GM21737 (cell line): ENCODE results near the gene LARGE1.

Experiments used
- ATAC-seq: cut with Tn5 transposase; IDR thresholded peaks from one replicate; pipeline ENCODE4 v1.9.1; 2021; ENCODE audit warnings: mild to moderate bottlenecking, moderate library complexity; ENCODE audit not compliant: unreplicated experiment

LARGE1 gene

DNA sequence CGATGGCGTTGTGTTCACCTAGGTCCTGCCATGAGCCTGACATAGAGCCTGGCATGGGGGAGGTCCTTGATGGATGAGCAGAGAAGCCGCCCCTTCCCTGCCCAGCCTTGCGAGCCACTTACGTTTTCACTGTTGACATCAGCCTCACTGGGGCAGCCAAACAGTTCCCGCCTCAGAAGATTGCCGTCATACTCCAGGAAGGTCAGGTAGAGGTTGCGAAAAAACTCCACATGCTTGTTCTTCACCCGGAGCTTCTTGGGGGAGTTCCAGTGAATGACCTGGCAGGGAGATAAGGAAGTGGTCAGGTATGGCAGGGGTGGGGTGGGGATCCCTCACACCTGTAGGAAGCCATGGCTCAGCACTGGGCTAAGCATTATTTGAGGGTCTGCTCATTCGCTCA lies 582.8 kb downstream of the LARGE1 start:
- no peak for ATAC-seq

GRCh38 chr22:33335611-33336279 lies 584.5 kb downstream of the LARGE1 start:
- no peak for ATAC-seq

DNA sequence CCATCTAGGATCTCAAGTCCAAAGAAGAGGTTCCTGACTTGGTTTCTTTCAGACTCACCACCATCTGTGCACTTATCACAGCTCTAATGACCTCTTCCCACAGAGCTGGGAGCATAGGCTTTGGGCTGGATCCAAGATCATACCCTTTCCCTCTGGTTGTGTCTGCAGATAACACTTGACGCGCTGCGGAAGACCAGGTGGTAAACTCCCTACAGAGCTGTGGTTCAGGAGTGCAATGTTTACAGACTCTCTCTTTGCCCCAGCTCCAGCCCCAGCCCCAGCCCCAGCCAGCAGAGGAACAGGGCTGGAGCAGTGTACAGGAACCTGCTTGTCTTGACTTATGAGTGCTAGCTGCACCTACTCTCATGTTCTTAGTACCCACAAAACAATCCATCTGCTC lies 587.7 kb downstream of the LARGE1 start:
- no peak for ATAC-seq

DNA sequence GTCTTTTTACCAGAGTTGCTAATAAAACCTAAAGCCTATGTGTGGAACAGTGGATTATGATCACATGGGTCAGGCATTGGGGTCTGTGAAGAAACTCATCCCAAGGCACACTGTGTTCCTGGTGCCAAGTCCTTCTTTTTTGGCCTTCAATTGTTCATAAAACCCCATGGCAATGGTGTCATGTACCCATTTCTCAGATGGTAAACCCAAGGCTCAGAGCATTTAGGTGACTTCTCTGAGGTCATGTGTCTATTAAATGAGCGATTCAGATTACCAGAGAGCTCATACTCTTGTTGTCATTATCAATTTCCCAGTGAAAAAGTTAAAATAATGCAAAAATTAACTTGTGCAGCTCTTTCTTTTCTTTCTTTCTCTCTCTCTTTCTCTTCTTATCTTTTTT lies 589.3 kb downstream of the LARGE1 start:
- ATAC-seq: no peak

DNA sequence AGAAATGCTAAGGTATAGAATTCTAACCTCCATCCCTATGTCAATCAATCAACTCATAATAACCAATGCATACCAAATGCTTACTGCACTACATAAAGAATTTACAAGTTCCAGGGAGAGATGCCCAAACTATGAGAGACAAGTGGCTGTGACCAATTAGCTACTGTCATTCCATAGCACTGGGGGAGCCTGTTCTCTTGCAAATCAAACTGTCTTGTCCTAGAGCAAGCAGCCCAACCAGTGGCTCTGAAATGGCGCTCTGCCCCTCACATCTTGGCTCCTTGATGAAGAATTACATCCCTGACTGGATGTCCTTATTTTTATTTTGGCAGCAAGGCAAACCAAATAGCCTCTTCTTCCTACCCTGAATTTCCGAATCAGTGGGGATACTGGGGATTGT lies 589.7 kb downstream of the LARGE1 start:
- no peak for ATAC-seq

DNA sequence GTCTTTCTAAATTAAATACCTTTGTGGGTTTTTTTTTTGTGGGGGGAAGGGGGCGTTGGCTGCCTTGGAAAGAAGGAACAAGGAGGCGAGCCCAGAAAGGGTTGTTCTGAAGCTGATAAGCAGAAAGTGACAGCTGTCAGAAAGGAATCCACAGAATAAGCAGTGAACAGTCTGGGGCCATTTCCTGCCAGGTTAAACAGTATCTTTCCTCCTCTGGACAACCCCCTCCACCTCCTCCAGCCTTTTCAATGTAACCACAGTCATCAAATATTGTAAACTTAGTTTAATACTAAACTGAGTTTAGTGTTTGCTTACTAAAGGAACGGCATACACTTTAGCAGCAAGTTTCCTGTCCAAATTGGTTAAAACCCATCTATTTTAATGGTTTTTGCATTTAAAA lies 590.9 kb downstream of the LARGE1 start:
- no peak for ATAC-seq

GRCh38 chr22:33328789-33329296 lies 591.4 kb downstream of the LARGE1 start:
- ATAC-seq: no peak

DNA sequence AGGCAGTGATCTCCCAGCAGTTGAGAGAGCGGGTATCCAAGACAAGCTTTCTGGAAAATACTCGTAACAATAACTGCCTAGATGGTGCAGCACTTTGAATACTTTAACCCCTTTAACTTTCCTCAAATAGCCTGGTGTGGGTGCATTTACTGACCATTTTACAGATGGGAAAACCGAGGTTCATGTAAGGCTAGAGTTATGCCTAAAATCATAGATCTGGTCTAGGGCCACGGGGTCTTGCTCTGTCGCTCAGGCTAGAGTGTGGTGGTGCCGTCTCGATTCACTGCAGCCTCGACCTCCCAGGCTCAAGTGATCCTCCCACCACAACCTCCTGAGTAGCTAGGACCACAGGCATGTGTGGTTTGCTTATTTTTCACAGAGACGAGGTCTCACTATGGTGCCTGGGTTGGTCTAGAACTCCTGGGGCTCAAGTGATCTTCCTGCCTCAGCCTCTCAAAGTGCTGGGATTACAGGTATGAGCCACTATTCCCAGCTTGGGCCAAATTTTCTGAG lies 592.9 kb downstream of the LARGE1 start:
- no peak for ATAC-seq

DNA sequence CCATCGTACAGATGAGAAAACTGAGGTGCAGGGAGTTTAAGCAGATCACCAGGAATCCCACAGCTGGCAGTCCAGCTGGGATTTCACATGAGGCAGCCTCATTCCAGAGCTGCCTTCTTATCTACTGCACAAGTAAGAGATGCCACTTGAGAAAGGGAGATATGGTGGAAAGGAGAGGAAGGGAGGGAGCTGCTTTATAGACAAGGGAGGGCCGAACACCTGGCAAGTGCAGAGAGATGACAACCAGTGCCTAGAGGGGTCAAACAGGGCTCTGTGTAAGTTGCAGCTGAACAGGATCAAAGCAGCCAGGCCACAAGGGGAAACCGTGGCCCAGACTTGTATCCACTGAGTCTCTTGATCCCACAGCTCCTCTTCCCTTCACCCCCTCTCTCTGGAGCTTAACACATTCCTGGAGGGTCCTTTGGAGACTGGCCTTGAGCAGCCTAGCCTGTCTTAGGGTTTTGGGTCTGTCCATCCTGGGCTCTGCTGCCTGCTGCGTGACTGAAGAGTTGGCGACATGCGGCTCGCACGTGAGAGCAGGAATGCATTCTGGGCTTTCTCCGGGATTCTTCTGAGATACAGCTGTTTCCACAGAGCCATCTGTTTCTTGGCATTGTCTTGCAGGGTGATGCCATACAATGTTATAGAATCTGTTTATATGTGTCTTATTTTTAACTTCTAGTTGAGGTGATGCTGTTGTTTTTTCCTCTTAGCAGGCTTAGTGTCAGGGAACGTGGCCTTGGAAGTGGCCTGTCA lies 593.6 kb downstream of the LARGE1 start:
- ATAC-seq: no peak

DNA sequence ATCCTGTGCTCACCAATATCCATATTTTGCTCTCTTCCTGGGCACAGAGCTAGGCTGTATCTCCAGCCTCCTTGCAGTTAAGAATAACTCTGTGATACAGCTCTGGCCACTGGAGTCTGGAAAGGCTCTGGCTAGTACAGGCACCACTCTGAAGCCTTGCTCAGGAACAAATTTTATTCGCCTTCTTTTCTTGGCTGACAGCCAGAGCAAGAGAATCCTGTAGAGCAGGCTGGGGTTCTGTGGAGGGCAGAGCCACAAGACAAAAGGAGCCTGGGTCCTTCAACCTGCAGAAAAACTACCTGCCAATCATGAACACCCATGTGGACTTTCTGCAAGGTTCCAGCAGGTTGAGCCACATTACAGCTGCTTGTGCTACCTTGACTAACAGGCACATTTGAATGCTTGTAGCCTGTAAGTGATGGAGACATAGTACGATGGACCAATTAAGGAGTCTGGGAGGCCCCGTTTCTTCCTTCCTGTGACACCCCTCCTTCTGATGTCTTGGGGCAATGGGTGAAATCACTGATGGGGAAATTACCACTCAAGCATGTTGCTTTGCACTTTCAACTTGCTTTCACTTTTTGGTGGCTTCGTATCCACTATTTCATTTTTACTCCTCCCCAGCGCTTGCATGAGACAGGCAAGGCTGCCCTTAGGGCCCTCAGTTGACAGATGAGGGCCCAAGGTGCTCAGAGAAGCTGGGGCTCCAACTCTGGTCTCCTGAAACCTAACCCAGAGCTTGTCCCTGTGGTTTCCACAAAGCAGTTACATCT lies 594.9 kb downstream of the LARGE1 start:
- ATAC-seq: no peak

GRCh38 chr22:33324228-33324627 lies 596.0 kb downstream of the LARGE1 start:
- no peak for ATAC-seq

DNA sequence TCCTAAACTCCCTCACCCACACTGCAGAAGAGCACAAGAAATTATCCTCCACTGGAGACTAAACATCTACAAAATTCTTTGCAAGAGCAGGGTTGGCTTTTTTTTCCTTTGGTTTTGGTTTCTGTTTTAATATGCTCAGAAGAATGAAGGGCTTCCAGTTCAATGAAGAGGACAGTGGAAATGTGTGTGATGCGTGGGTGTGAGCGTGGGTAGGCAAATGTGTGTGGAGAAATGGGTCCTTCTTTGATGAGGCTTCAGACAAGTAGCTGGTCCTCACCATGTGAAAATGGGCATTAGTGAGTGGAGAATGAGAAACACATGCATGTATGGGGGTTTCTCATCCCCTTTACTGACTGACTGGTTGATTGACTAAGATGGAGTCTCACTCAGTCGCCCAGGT lies 598.8 kb downstream of the LARGE1 start:
- no peak for ATAC-seq

DNA sequence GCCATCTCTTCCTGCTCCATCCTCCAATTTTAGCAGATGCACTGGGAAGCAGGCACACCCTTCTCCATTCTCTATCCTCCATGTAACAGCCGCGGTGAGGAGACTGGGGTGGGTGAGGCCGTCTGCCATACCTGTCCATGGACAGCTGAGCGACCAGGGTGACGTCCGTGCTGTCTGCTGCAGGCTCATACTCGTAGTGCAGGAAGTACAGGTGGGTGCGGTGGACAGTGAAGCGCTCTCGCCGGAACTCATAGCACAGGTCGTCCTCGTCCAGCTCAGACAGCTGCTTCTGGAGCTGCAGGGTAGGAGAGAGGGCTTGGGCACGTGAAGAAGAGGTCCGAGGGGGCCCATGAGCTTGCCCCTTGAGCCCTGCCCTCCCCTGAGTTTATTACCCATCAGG lies 604.3 kb downstream of the LARGE1 start:
- no peak for ATAC-seq

DNA sequence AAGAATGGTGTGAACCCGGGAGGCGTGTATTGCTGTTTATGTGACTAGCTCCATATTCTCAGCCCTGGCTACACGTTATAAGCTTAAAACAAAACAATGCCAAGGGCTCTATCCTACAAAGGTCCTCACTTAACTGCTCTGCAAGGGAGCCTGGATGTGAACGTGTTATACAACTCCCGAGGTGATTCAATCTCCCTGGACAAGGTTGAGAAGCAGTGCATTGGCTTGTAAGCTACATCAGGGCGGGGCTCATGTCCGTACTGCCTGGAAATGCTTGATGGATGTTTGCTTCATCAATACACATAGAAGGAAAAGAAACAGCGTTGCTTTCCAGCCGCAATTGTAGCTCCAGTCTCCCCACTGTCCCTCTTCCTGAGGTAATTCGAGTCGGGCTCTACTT lies 605.2 kb downstream of the LARGE1 start:
- no peak for ATAC-seq

DNA sequence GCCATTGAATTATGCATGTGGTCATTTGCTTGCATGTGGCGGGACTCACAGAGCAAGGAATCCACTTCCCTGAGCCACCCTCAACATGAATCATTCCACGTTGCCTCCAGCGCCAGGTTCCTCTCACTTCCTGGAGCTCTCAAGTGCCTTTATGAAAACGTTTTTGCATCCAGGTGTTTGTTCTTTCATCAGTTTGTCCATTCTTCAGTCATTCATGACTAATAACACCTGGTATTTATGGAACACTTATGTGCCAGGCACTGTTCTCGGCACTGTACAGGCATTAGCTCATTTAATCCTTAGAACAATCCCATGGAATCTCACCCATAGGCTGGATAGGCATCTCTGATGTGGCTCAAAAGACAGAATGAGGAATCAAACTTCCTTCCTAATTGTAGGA lies 606.0 kb downstream of the LARGE1 start:
- no peak for ATAC-seq

DNA sequence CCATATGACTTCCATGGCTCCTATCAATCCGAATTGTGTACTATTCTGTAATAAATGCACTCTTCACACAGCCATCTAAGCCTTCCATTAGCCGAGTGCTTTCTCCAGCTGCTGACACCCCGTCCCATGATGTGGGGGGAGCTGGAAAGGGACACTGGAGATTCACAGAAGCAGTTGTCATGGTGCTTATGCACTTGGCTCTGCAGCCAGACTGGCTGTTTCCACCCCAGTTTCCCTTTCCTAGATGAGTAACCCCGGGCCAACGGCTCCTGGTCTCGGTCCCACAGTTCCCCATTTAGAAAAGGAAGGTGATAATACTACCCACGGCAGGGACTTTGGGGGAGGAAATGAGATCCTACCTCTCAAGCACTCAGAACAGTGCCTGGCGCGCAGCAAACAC lies 617.2 kb downstream of the LARGE1 start:
- no peak for ATAC-seq

DNA sequence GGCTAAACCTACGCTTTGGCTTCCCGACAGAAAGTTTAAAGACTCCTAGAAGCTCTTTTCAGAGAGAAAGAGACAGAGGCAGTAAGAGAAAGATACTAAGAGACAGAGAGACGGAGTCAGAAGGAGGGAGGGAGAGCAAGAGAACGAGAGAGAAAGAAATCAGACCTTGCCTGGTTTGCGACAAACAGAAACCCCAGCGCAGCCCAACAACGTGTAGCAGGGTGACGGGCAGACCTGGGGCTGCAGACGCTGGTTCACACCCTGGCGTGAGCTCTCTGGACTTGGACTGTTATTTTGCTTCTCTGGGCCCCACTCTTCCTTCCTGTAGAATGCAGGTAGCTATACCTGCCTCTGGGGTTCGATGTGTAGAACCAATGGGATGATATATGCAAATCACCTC lies 617.7 kb downstream of the LARGE1 start:
- ATAC-seq: no peak

- ATAC-seq: no peak
These were observed 618.2 kb downstream of the LARGE1 start for GRCh38 chr22:33302049-33302545.

DNA sequence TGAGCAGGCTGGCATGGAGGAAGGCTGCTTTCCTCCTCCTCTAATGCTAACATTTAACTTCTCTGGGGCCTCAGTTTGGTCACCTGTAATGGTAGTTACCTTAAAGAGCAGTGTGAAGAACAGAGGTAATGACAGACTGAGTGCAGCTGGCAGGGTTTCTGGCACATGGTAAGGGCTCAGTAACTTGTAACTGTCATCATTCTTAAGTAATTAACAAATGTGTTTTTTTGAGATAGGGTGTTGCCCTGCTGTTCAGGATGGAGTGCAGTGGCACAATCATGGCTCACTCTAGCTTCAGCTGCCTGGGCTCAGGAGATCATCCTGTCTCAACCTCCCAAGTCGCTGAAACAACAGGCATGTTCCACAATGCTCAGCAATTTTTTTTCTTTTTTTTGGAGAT lies 620.1 kb downstream of the LARGE1 start:
- peak; percentile 15 for ATAC-seq

GRCh38 chr22:33299245-33299956 lies 620.9 kb downstream of the LARGE1 start:
- peak; percentile 82 for ATAC-seq

GRCh38 chr22:33296941-33297340 lies 623.3 kb downstream of the LARGE1 start:
- no peak for ATAC-seq
